Adrenal gland (tissue), 12 donors: ENCODE measurements around the gene FAM89B. TPM values are rescaled to one million over a fixed set of nuclear protein-coding genes. Genes with fewer than 3 reads are reported as not detected.

Source experiments
- DNase-seq, 7 donors: peaks; one replicate each; pipeline ENCODE4 v3.0.0-alpha.2; 2019 to 2020
- H3K27ac ChIP-seq, 5 donors: fragments of 200-600 bp; sonication (generic) in 4 of 5; 1 replicate in 3 of 5; 2 replicates in 2 of 5; pipeline versions ENCODE4 v1.5.1 to v1.8.0; 2016 to 2020; ENCODE audit warnings: mild to moderate bottlenecking in 1 of 5
- H3K27me3 ChIP-seq: fragments of 200-600 bp; 2 replicates; pipeline ENCODE4 v1.8.0; 2021
- H3K36me3 ChIP-seq, 2 donors: fragments of 200-600 bp; replicated peaks in 1 of 2; 1 replicate in 1 of 2; 2 replicates in 1 of 2; pipeline versions ENCODE4 v1.5.1 to v1.8.0; 2018 to 2022
- H3K4me1 ChIP-seq, 2 donors: fragments of 200-600 bp; replicated peaks in 1 of 2; 1 replicate in 1 of 2; 2 replicates in 1 of 2; pipeline versions ENCODE4 v1.5.1 to v1.8.0; 2018 to 2021
- H3K4me3 ChIP-seq, 4 donors: fragments of 200-600 bp; sonication (generic) in 3 of 4; one replicate each; pipeline ENCODE4 v1.5.1; 2016 to 2018
- H3K9me3 ChIP-seq, 3 donors: fragments of 200-600 bp; sonication (generic) in 1 of 3; replicated peaks in 1 of 3; 1 replicate in 2 of 3; 2 replicates in 1 of 3; pipeline versions ENCODE4 v1.5.1 to v1.8.0; 2016 to 2021
- POLR2A ChIP-seq, 2 donors: fragments of 450-650 bp; IDR thresholded peaks; one replicate each; pipeline ENCODE4 v1.6.1; 2017; ENCODE audit warnings: antibody characterized with exemption in 2 of 2, mild to moderate bottlenecking in 2 of 2, moderate library complexity in 1 of 2
- WGBS, 4 donors: extraction: QIAGEN DNeasy Blood & Tissue Kit in 2 of 4; methylation state at CpG; one replicate each; pipeline versions ENCODE4 v1.1.5 to v1.1.7; 2013 to 2017; 5-methylcytosine and 5-hydroxymethylcytosine counted together
- intact Hi-C, 2 donors: fragments of 100-400 bp; cut with DNase I; formaldehyde crosslinking; loops; one replicate each; pipeline versions ENCODE4 v1.14.1 to v1.15.0; 2022 to 2023
- polyA plus RNA-seq, 3 donors: library from polyadenylated mRNA; stranded (reverse); fragments of 200-250 nt in 2 of 3; fragments of 350-450 nt in 1 of 3; fragmentation: Illumina TruSeq in 1 of 3; extraction: RNeasy Lipid Tissue Mini Kit (QIAGEN cat#74804) in 1 of 3; gene quantifications; one replicate each; pipeline ENCODE4 v1.2.3, GENCODE V29; 2013 to 2014
- total RNA-seq, 9 donors: library from RNA; depleted of rRNA in 4 of 9; stranded (reverse); fragments of >200 nt in 4 of 9; fragments of 120-200 nt in 1 of 9; fragmentation: NEBNext Ultra II Directional in 1 of 9; extraction: Animal tissue kit (Norgen Biotek cat#: 25700) in 1 of 9; gene quantifications; one replicate each; pipeline versions ENCODE4 v1.1.0 to v1.2.4, GENCODE V29; 2013 to 2023
- TF ChIP-seq, protein P1 (sequence below), 6 experiments: fragments of 450-650 bp in 4 of 6; fragments of 200-600 bp in 2 of 6; sonication (generic) in 1 of 6; IDR thresholded peaks; 1 replicate in 5 of 6; 2 replicates in 1 of 6; pipeline versions ENCODE4 v1.5.1 to v1.8.0; 2016 to 2021; ENCODE audit warnings: antibody characterized with exemption in 6 of 6, mild to moderate bottlenecking in 2 of 6, moderate library complexity in 1 of 6
- donor health status: healthy with polysubstance abuse.
- donor health status: Bipolar disorder and iron deficiency.
- donor health status: DM: yes; HTN: yes; CAD: no.
- donor health status: DM: no; HTN: no; CAD: no.
- donor health status: DM: no; HTN: no; CAD: no.
- donor health status: DM: yes; HTN: yes; CAD: no.

The FAM89B gene
- total and polyA plus RNA-seq, 12 donors, result 7.0 to 77.1 (median 45.9) TPM

DNA sequence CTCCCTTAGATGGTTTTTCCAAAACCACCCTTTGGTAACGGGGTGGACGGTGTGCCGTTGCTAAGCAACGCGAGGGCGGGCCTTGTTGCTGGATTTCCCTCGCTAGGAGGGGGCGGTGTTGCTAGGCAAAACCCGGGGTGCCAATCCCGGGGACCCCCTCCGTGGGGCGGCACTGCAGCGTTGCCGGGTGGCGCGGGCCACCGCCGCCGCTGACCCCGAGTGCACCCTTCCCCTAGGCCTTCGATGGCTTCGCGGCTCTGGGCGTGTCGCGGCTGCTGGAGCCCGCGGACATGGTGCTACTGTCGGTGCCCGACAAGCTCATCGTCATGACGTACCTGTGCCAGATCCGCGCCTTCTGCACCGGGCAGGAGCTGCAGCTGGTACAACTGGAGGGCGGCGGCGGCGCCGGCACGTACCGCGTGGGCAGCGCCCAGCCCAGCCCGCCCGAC is 12.4 kb downstream of the FAM89B start:
- 41 to 55% (median 44%) methylated on average over 16 to 46 of the region's 46 CpGs for WGBS, 4 donors
- TF ChIP-seq POLR2A (IDR thresholded peaks at IDR 0.05), result no peak
- TF ChIP-seq, protein P1, sequence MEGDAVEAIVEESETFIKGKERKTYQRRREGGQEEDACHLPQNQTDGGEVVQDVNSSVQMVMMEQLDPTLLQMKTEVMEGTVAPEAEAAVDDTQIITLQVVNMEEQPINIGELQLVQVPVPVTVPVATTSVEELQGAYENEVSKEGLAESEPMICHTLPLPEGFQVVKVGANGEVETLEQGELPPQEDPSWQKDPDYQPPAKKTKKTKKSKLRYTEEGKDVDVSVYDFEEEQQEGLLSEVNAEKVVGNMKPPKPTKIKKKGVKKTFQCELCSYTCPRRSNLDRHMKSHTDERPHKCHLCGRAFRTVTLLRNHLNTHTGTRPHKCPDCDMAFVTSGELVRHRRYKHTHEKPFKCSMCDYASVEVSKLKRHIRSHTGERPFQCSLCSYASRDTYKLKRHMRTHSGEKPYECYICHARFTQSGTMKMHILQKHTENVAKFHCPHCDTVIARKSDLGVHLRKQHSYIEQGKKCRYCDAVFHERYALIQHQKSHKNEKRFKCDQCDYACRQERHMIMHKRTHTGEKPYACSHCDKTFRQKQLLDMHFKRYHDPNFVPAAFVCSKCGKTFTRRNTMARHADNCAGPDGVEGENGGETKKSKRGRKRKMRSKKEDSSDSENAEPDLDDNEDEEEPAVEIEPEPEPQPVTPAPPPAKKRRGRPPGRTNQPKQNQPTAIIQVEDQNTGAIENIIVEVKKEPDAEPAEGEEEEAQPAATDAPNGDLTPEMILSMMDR (IDR thresholded peaks at IDR 0.05), result no peak
- Histone ChIP-seq H3K36me3 (peaks cover 0 to 23% of the 10 kb centered on the region in 2 donors), H3K9me3 (no peaks in the 10 kb centered on the region), H3K4me3 (no peak overlapping the region), H3K27ac (no peak overlapping the region), H3K4me1 (peaks cover 0 to 35% of the 10 kb centered on the region in 2 donors), H3K27me3 (no peaks in the 10 kb centered on the region)
- intact Hi-C loops, result no loop called here
- peak in 1 of 7 donors; percentile 76 for DNase-seq

DNA sequence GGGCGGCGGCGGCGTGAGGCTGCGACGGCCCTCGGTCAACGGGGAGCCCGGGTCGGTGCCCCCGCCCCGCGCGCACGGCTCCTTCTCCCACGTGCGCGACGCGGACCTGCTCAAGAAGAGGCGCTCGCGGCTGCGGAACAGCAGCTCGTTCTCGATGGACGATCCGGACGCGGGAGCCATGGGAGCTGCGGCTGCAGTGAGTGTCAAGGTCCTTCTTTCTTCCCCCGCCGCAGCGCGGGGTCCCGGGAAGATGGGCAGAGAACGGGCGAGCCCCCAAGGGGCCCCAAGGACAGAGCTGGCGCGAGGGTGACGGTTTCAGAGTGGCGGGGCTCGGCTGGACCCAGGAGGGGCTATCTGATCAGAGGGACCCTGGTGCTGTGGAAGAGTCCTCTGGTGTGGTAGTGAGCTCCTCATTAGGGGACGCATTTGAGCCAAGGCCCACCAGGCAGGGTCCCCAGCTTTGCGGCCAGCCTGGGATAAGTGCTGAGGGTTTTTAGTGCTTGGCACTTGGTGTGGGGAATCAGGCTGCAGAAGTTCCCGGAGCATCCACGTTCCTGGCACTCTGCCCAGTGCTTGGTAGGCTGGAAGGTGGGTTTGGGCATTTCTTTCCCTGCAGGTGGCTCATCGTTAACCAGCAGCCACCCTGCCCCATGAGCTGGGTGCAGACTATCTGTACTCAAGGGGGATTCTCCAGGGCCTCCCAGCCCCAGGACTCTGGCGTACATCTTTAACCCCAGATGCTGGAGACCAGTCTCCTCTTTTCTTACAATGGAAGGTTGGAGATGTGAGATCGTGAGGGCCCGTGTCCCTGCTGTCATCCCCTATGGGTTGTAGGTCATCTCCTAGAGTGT is 13.3 kb downstream of the FAM89B start:
- Histone ChIP-seq H3K4me3 (no peak overlapping the region), H3K9me3 (no peaks in the 10 kb centered on the region), H3K27ac (peak overlapping the region in 1 of 5 donors; percentile 24), H3K36me3 (peaks cover 0 to 21% of the 10 kb centered on the region in 2 donors), H3K27me3 (no peaks in the 10 kb centered on the region), H3K4me1 (peaks cover 0 to 35% of the 10 kb centered on the region in 2 donors)
- intact Hi-C loops, result no loop called here
- TF ChIP-seq, protein P1 (IDR thresholded peaks at IDR 0.05), result no peak
- no peak for TF ChIP-seq POLR2A (IDR thresholded peaks at IDR 0.05)
- 50 to 71% (median 61%) methylated on average over 8 to 51 of the region's 51 CpGs for WGBS, 4 donors
- no peak for DNase-seq

DNA sequence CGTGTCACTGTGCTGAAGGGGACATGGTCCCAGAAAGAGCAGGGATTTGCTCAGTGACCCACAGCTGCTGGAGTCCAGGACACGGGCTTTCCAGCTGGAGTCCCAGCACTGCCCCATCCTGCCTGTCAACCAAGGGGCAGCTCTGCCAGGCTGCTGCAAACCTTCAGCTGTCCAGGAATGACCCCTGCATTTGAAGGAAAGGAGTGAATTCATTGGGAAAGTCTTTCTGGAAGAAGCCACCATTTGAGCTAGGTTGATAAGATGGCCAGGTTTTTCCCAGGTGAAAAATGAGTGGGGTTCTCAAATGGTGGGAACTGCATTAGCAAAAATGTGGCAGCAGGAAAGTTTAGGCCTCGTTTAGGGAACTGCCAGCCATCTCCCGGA is 13.9 kb downstream of the FAM89B start:
- H3K9me3 ChIP-seq, result no peaks in the 10 kb centered on the region
- TF ChIP-seq, protein P1 (IDR thresholded peaks at IDR 0.05), result no peak
- no peak for TF ChIP-seq POLR2A (IDR thresholded peaks at IDR 0.05)
- peaks cover 0 to 35% of the 10 kb centered on the region in 2 donors for H3K4me1 ChIP-seq
- no peaks in the 10 kb centered on the region for H3K27me3 ChIP-seq
- no peak overlapping the region for H3K4me3 ChIP-seq
- 85 to 89% (median 86%) methylated on average over 2 to 4 of the region's 4 CpGs for WGBS, 4 donors
- no peak for DNase-seq
- intact Hi-C loops, result no loop called here
- H3K27ac ChIP-seq, result peak overlapping the region in 2 of 5 donors; percentile 24 to 69
- peaks cover 0 to 16% of the 10 kb centered on the region in 2 donors for H3K36me3 ChIP-seq

DNA sequence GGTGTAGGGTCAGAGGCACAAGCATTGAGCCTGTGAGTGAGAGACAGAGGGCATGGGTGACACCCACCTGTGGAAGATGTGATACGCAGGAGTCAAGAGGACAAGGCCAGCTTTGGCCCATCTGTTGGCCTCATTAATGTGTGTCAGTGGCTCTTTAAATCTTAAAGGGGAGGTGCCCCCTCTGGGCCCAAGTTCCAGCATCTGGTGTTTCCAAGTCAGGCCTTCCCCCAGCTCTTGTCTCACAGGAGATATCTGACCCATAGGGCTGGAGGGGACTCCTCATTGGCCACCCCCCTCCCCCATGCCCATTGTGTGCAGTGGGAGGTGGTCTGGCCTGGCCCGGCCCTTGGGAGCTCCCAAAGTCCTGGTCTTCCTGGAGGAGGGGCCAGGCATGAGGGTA is 14.3 kb downstream of the FAM89B start:
- TF ChIP-seq, protein P1 (IDR thresholded peaks at IDR 0.05), result no peak
- TF ChIP-seq POLR2A (IDR thresholded peaks at IDR 0.05), result no peak
- Histone ChIP-seq H3K27ac (peak overlapping the region in 2 of 5 donors; percentile 39 to 69), H3K4me1 (peaks cover 0 to 35% of the 10 kb centered on the region in 2 donors), H3K36me3 (peaks cover 0 to 11% of the 10 kb centered on the region in 2 donors), H3K4me3 (no peak overlapping the region), H3K27me3 (no peaks in the 10 kb centered on the region), H3K9me3 (no peaks in the 10 kb centered on the region)
- intact Hi-C loops, result no loop called here
- DNase-seq, result peak in 1 of 7 donors; percentile 67
- WGBS, 4 donors, result 70 to 100% (median 76%) methylated on average over 1 to 2 of the region's 2 CpGs
